DND-41 (cell line): Measurements from ENCODE around the gene ALG12.

Source experiments
- EZH2 ChIP-seq: IDR thresholded peaks from 3 replicates; pipeline ENCODE4 v1.6.1; 2012; ENCODE audit warnings: borderline replicate concordance, low read depth, mild to moderate bottlenecking, moderate library complexity, low read length, inconsistent platforms; ENCODE audit not compliant: severe bottlenecking
- TF ChIP-seq, protein P1 (sequence below): IDR thresholded peaks from 2 replicates; pipeline ENCODE4 v1.5.1; 2012; ENCODE audit warnings: borderline replicate concordance, low read length, moderate library complexity, mild to moderate bottlenecking; ENCODE audit not compliant: poor library complexity, severe bottlenecking; ENCODE audit errors: extremely low read depth

DNA sequence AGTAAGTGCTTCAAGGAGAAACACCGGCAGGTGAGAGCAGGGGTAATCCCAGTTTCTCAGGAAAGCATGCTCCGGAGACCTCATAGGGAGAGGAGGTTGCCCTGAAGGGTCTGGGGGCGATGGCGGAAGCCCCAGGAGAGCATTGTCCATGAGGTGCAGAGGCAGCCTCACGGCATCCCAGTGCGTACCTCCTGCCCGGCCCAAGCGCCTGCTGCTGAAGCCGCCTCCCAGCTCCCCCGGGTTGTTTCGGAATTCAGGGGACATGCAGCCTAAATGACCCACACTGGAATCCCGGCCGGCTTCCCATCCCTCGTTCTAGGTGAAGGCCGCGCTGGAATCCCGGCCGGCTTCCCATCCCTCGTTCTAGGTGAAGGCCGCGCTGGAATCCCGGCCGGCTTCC, 61.9 kb downstream of the ALG12 start:
- no peak for TF ChIP-seq EZH2
- TF ChIP-seq, protein P1, sequence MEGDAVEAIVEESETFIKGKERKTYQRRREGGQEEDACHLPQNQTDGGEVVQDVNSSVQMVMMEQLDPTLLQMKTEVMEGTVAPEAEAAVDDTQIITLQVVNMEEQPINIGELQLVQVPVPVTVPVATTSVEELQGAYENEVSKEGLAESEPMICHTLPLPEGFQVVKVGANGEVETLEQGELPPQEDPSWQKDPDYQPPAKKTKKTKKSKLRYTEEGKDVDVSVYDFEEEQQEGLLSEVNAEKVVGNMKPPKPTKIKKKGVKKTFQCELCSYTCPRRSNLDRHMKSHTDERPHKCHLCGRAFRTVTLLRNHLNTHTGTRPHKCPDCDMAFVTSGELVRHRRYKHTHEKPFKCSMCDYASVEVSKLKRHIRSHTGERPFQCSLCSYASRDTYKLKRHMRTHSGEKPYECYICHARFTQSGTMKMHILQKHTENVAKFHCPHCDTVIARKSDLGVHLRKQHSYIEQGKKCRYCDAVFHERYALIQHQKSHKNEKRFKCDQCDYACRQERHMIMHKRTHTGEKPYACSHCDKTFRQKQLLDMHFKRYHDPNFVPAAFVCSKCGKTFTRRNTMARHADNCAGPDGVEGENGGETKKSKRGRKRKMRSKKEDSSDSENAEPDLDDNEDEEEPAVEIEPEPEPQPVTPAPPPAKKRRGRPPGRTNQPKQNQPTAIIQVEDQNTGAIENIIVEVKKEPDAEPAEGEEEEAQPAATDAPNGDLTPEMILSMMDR: no peak
